IMR-90 (cell line): Measurements from ENCODE around the gene GOLGA8O. TPM values are rescaled to one million over a fixed set of nuclear protein-coding genes. Genes with fewer than 3 reads are reported as not detected.
"Not testable (repeated sequence)": the region's sequence is repeated elsewhere in the genome, so short reads cannot be mapped to it uniquely, and the experiment has no call there.

Source experiments
- ATAC-seq: fragments of 200-7000 bp; cut with Tn5 transposase; 2 replicates; pipeline ENCODE4 v1.9.1; 2020; ENCODE audit warnings: low read depth, mild to moderate bottlenecking, moderate library complexity
- Bru-seq: library from RNA; stranded (reverse); fragments of 400-500 nt; gene quantifications from one replicate; lab custom pipeline; 2021; lab: Mats Ljungman, UMichigan
- BruChase-seq, 2 experiments: library from RNA; stranded (reverse); fragments of 400-500 nt; gene quantifications; one replicate each; lab custom pipeline; 2021; lab: Mats Ljungman, UMichigan
- BruUV-seq: library from RNA; stranded (reverse); fragments of 400-500 nt; replicated peaks from 2 replicates; lab custom pipeline; 2021; lab: Mats Ljungman, UMichigan
- CTCF ChIA-PET: fragments of 300-600 bp; formaldehyde crosslinking; extraction: SDS; loops from one replicate; lab custom pipeline; 2021; ENCODE audit warnings: antibody characterized with exemption; lab: Yijun Ruan, JAX
- POLR2A ChIA-PET: fragments of 300-600 bp; sonication (Branson Sonifier 250); formaldehyde crosslinking; loops from one replicate; lab custom pipeline; 2022; ENCODE audit warnings: antibody characterized with exemption; ENCODE audit not compliant: unreplicated experiment; lab: Charles Lee
- DNase-seq: peaks from one replicate; pipeline ENCODE4 v3.0.0; 2013
- H2AFZ ChIP-seq: replicated peaks from 2 replicates; pipeline ENCODE3; 2013; ENCODE audit warnings: low read length, mild to moderate bottlenecking; ENCODE audit not compliant: poor library complexity
- H2AK5ac ChIP-seq: 2 replicates; pipeline ENCODE4 v1.6.1; 2013; ENCODE audit warnings: low read depth, low read length, inconsistent platforms
- H2AK9ac ChIP-seq: replicated peaks from 2 replicates; pipeline ENCODE3; 2013; ENCODE audit warnings: mild to moderate bottlenecking, low read depth, low read length, moderate library complexity; ENCODE audit not compliant: poor library complexity
- H2BK120ac ChIP-seq: 2 replicates; pipeline ENCODE4 v1.6.1; 2013; ENCODE audit warnings: low read depth, low read length, inconsistent platforms
- H2BK15ac ChIP-seq: 3 replicates; pipeline ENCODE4 v1.6.1; 2013; ENCODE audit warnings: low read depth, low read length, inconsistent platforms
- H2BK20ac ChIP-seq: 2 replicates; pipeline ENCODE4 v1.6.1; 2013; ENCODE audit warnings: low read depth, mild to moderate bottlenecking, inconsistent platforms, low read length, moderate library complexity
- H2BK5ac ChIP-seq: 2 replicates; pipeline ENCODE4 v1.6.1; 2013; ENCODE audit warnings: mild to moderate bottlenecking, low read depth, low read length, inconsistent platforms; ENCODE audit not compliant: poor library complexity, severe bottlenecking
- H3K14ac ChIP-seq: replicated peaks from 2 replicates; pipeline ENCODE4 v1.6.1; 2013; ENCODE audit warnings: low read depth, low read length, inconsistent platforms
- H3K18ac ChIP-seq: 2 replicates; pipeline ENCODE4 v1.6.1; 2013; ENCODE audit warnings: low read depth, low read length, control low read depth
- H3K23ac ChIP-seq: 2 replicates; pipeline ENCODE4 v1.6.1; 2013; ENCODE audit warnings: low read depth, low read length, inconsistent platforms
- H3K27ac ChIP-seq: 2 replicates; pipeline ENCODE4 v1.5.1; 2013; ENCODE audit warnings: mild to moderate bottlenecking, control low read depth, low read length; ENCODE audit not compliant: insufficient read depth
- H3K27me3 ChIP-seq: 2 replicates; pipeline ENCODE4 v1.6.1; 2013; ENCODE audit warnings: low read length; ENCODE audit not compliant: control insufficient read depth, insufficient read depth
- H3K36me3 ChIP-seq: 2 replicates; pipeline ENCODE4 v1.6.1; 2013; ENCODE audit warnings: low read length, mixed read lengths; ENCODE audit not compliant: control insufficient read depth, insufficient read depth
- H3K4ac ChIP-seq: 2 replicates; pipeline ENCODE4 v1.6.1; 2013; ENCODE audit warnings: low read depth, low read length, inconsistent platforms
- H3K4me1 ChIP-seq: 2 replicates; pipeline ENCODE4 v1.6.1; 2013; ENCODE audit warnings: low read length, mixed read lengths; ENCODE audit not compliant: control insufficient read depth, insufficient read depth
- H3K4me2 ChIP-seq: 2 replicates; pipeline ENCODE4 v1.6.1; 2013; ENCODE audit warnings: low read depth, mild to moderate bottlenecking, control low read depth, low read length, moderate library complexity
- H3K4me3 ChIP-seq: 2 replicates; pipeline ENCODE4 v1.5.1; 2013; ENCODE audit warnings: low read depth, mild to moderate bottlenecking, control low read depth, low read length, moderate library complexity; ENCODE audit not compliant: insufficient read depth
- H3K56ac ChIP-seq: 2 replicates; pipeline ENCODE4 v1.6.1; 2013; ENCODE audit warnings: low read length, inconsistent platforms; ENCODE audit not compliant: insufficient read depth; ENCODE audit errors: extremely low read depth
- H3K79me1 ChIP-seq, 2 experiments: 2 replicates each; pipeline ENCODE4 v1.6.1; 2013; ENCODE audit warnings: low read length in 2 of 2, inconsistent platforms in 1 of 2, low read depth in 1 of 2
- H3K9ac ChIP-seq: 2 replicates; pipeline ENCODE4 v1.6.1; 2013; ENCODE audit warnings: low read depth, low read length, control low read depth
- H3K9me1 ChIP-seq: 2 replicates; pipeline ENCODE4 v1.6.1; 2013; ENCODE audit warnings: low read length, inconsistent platforms; ENCODE audit not compliant: insufficient read depth
- H3K9me3 ChIP-seq: 2 replicates; pipeline ENCODE4 v1.6.1; 2013; ENCODE audit warnings: low read length; ENCODE audit not compliant: control insufficient read depth, insufficient read depth
- H4K20me1 ChIP-seq: 2 replicates; pipeline ENCODE4 v1.6.1; 2013; ENCODE audit warnings: low read length, inconsistent platforms; ENCODE audit not compliant: insufficient read depth
- H4K5ac ChIP-seq: 2 replicates; pipeline ENCODE4 v1.6.1; 2013; ENCODE audit warnings: mild to moderate bottlenecking, low read depth, low read length, control low read depth
- H4K8ac ChIP-seq, 2 experiments: 2 replicates each; pipeline ENCODE4 v1.6.1; 2013; ENCODE audit warnings: low read depth in 2 of 2, low read length in 2 of 2, control low read depth in 1 of 2, inconsistent platforms in 1 of 2
- H4K91ac ChIP-seq: 2 replicates; pipeline ENCODE4 v1.6.1; 2013; ENCODE audit warnings: low read depth, low read length, inconsistent platforms; ENCODE audit not compliant: insufficient read depth
- WGBS, 2 experiments: methylation state at CpG; one replicate each; pipeline versions ENCODE4 v1.1.5 to v1.1.7; 2013; ENCODE audit warnings: missing lambda C conversion rate in 2 of 2; ENCODE audit not compliant: insufficient read length in 1 of 2; ENCODE audit errors: extremely low coverage in 2 of 2; 5-methylcytosine and 5-hydroxymethylcytosine counted together
- dilution Hi-C: fragments of 300-500 bp; cut with HindIII; formaldehyde crosslinking; loops from one replicate; pipeline ENCODE4 v1.14.3; 2018; ENCODE audit warnings: low sequenced_read_pairs; ENCODE audit not compliant: unreplicated experiment
- in situ Hi-C: fragments of 300-500 bp; cut with MboI; formaldehyde crosslinking; loops from 3 replicates; pipeline ENCODE4 v1.14.3; 2019; ENCODE audit warnings: low sequenced_read_pairs, inconsistent platforms, mixed read lengths
- intact Hi-C: fragments of 100-400 bp; cut with micrococcal nuclease; formaldehyde crosslinking; loops from 2 replicates; pipeline ENCODE4 v1.10.0; 2022
- long read RNA-seq: library from polyadenylated mRNA; unstranded; transcript quantifications from one replicate; pipeline ENCODE4 v2.0.0, GENCODE V29; 2021; ENCODE audit not compliant: unreplicated experiment
- polyA plus RNA-seq, 3 experiments: library from polyadenylated mRNA; depleted of rRNA; stranded (reverse); fragments of >200 nt; gene quantifications; 2 replicates each; pipeline ENCODE4 v1.2.3, GENCODE V29; 2012; ENCODE audit warnings: low replicate concordance in 1 of 3
- total RNA-seq: library from RNA; depleted of rRNA; stranded (reverse); fragments of >200 nt; gene quantifications from 2 replicates; pipeline ENCODE4 v1.2.3, GENCODE V29; 2012; rRNA removed

Gene GOLGA8O
- total RNA-seq = 0.36 and 0.56 TPM in 2 replicates
- polyA plus RNA-seq (2012; rRNA removed) = 0.42 and 0.65 TPM in 2 replicates
- polyA plus RNA-seq (2012; cell fraction: cytosol; rRNA removed) = 0.18 and 0.21 TPM in 2 replicates
- 3.4 and 13.5 TPM in 2 replicates for polyA plus RNA-seq (2012; cell fraction: nucleus; rRNA removed; ENCODE audit: low replicate concordance)
- percentile 30 among the genes with signal in this experiment for Bru-seq, nascent RNA
- BruChase-seq, experiment 1, labeled RNA remaining after a 6-hour chase = percentile 46 among the genes with signal in this experiment
- BruChase-seq, experiment 2, labeled RNA remaining after a 2-hour chase = percentile 42 among the genes with signal in this experiment
- long read RNA-seq = 0 reads

DNA sequence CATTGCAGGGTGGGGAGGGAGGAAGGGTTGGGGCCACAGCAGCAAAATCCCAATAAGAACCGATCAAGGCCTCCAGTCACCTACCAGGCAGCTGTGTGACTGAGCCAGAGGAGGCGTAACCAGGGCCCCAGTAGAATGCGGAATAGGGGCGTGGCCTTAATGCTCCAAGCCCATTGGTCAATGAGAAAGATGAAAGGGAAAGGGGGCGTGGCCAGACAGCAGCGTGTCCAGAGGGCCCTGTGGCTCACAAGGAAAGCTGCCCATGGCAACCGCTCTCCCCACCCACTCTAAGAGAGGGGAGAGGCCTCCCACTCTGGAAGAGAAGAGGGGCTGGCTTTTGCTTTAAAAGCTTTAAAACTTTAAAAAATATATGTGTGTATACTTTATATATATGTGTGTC is at the start of gene GOLGA8O:
TSS of gene GOLGA8O (minus strand) at position 101 of the 400 bp plus-strand sequence. CDS start at position 3, 98 bp downstream.
- H3K4ac ChIP-seq, H2AFZ ChIP-seq, H3K27ac ChIP-seq, H3K18ac ChIP-seq, POLR2A ChIA-PET, H4K91ac ChIP-seq, H3K9me1 ChIP-seq, H3K4me2 ChIP-seq, ATAC-seq, H3K27me3 ChIP-seq, DNase-seq, H3K36me3 ChIP-seq, H2BK15ac ChIP-seq, H2BK5ac ChIP-seq, H2AK5ac ChIP-seq, H3K4me3 ChIP-seq, H3K56ac ChIP-seq, H4K5ac ChIP-seq, H3K23ac ChIP-seq, H4K20me1 ChIP-seq, H2AK9ac ChIP-seq, H3K4me1 ChIP-seq, BruUV-seq, CTCF ChIA-PET, in situ Hi-C loops, H2BK20ac ChIP-seq, dilution Hi-C loops, H3K9me3 ChIP-seq, H3K79me1 ChIP-seq, H4K8ac ChIP-seq, H3K9ac ChIP-seq, H2BK120ac ChIP-seq, H3K14ac ChIP-seq, intact Hi-C loops: not testable (repeated sequence)
- no CpG with 5 or more reads among the region's 7 CpGs for WGBS, 2 experiments

- H2AK9ac ChIP-seq, H3K4ac ChIP-seq, H3K18ac ChIP-seq, CTCF ChIA-PET, BruUV-seq, H4K20me1 ChIP-seq, DNase-seq, H2BK20ac ChIP-seq, H3K9me3 ChIP-seq, H3K4me2 ChIP-seq, H4K91ac ChIP-seq, H2AFZ ChIP-seq, H3K27me3 ChIP-seq, H3K4me1 ChIP-seq, H2AK5ac ChIP-seq, H3K9ac ChIP-seq, H4K8ac ChIP-seq, H3K56ac ChIP-seq, H3K23ac ChIP-seq, H2BK120ac ChIP-seq, H3K4me3 ChIP-seq, in situ Hi-C loops, H3K27ac ChIP-seq, POLR2A ChIA-PET, H4K5ac ChIP-seq, H3K79me1 ChIP-seq, intact Hi-C loops, H3K9me1 ChIP-seq, H3K14ac ChIP-seq, dilution Hi-C loops, H3K36me3 ChIP-seq, H2BK5ac ChIP-seq, H2BK15ac ChIP-seq: not testable (repeated sequence)
- peak; percentile 30; the same call in 1 of the 2 replicates for ATAC-seq
- WGBS, 2 experiments = no CpG with 5 or more reads among the region's 8 CpGs
Measured at GRCh38 chr15:32504152-32504811, 48.8 kb upstream of the GOLGA8O start.
